GM12872 (cell line): ENCODE data around the gene KCNH6.

Experiments used
- TF ChIP-seq, protein P1 (sequence below): IDR thresholded peaks from 3 replicates; pipeline ENCODE4 v1.5.1; 2011; ENCODE audit warnings: low read depth, mild to moderate bottlenecking, low read length, moderate library complexity; ENCODE audit not compliant: insufficient read depth

KCNH6 gene

DNA sequence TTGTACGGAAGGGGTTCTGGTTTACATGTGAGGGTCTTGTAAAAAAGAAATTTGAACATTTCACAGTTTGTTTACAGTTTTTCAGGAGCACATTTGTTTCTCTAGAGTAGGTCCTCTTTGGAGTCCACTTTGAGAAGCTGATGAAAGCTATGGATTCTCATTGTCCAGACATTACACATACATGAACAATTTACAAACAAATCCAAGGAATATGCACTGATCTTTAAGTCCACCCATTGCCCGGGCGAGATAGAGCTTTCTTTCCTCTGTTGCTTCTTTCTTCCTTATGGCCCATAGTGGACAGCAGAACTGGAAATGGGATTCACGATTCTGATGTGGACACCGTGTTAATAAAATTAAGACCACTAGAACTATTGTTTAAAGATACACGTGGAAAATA is 29.1 kb downstream of the KCNH6 start:
- TF ChIP-seq, protein P1, sequence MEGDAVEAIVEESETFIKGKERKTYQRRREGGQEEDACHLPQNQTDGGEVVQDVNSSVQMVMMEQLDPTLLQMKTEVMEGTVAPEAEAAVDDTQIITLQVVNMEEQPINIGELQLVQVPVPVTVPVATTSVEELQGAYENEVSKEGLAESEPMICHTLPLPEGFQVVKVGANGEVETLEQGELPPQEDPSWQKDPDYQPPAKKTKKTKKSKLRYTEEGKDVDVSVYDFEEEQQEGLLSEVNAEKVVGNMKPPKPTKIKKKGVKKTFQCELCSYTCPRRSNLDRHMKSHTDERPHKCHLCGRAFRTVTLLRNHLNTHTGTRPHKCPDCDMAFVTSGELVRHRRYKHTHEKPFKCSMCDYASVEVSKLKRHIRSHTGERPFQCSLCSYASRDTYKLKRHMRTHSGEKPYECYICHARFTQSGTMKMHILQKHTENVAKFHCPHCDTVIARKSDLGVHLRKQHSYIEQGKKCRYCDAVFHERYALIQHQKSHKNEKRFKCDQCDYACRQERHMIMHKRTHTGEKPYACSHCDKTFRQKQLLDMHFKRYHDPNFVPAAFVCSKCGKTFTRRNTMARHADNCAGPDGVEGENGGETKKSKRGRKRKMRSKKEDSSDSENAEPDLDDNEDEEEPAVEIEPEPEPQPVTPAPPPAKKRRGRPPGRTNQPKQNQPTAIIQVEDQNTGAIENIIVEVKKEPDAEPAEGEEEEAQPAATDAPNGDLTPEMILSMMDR: no peak

DNA sequence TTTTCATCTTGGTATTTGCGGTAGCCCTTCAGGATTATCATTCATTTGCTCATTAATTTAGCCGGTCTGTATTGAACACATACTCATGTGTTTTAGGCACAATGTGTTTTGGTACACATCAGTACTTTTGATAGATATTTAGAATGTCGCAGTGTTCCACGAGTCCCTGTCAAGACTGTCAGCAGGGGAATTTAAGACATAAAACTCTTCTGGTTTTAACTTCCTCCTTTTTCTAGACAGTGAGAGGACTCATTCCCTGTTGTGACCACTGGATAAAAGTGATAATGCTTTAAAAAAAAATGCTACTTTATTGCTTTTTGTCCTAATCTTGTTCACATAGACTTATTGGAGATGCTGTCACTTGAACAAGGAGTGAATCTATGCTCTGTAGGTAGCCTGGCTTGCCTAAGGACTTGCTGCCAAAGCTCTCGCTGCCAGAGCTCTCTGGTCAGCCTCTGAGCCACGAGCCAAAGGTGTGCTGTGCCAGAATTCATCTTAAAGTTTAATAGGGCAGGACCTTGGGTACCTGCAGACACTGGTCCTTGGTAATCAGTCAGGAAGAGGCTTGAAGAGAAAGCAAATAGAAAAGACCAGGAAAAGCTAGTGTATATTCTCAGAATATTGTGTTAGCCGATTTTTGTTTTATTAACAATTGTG is 32.5 kb downstream of the KCNH6 start:
- TF ChIP-seq, protein P1: no peak

GRCh38 chr17:63557416-63557815 is 34.3 kb downstream of the KCNH6 start:
- TF ChIP-seq, protein P1: no peak

- TF ChIP-seq, protein P1: no peak
These were observed 35.3 kb downstream of the KCNH6 start for GRCh38 chr17:63558441-63558840.

- TF ChIP-seq, protein P1: no peak
These were observed 38.7 kb downstream of the KCNH6 start for GRCh38 chr17:63561819-63562218.

DNA sequence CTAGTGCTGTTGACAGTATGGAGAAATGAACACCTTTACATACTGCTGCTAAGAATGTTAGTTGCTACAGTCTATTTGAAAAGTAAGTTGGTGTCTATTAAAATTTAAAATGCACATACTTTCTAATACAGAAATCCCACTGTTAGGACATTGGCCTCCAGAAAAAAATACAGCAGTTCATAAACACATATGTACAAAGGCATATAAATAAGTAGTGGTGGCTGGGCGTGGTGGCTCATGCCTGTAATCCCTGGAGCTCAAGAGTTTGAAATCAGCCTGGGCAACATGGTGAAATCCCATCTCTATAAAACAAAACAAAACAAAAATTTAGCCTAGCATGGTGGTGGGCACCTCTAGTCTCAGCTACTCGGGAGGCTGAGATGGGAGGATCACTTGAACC is 40.2 kb downstream of the KCNH6 start:
- TF ChIP-seq, protein P1: no peak

GRCh38 chr17:63564562-63564961 is 41.4 kb downstream of the KCNH6 start:
- TF ChIP-seq, protein P1: no peak
